ENCODE data around the gene AEBP2. TPM values are rescaled to one million over a fixed set of nuclear protein-coding genes. Genes with fewer than 3 reads are reported as not detected.

Gene AEBP2
- total and polyA plus RNA-seq, 2 of the 13 experiments (the other 11 are each of a cell fraction or from before 2014, with no cell fraction given), result 9.2 to 17.9 TPM

GRCh38 chr12:19510461-19510860, 71.2 kb downstream of the AEBP2 start:
- Histone ChIP-seq H3K36me3 (replicated peaks in 1 of 2; ENCODE audit: control insufficient read depth in 1 of 2, insufficient read depth in 2 of 2, low read length in 2 of 2) (peaks cover 8 to 49% of the 10 kb centered on the region in 2 experiments; a peak in 4 of 5 replicates), H3K9me3 (ENCODE audit: low read length) (no peaks in the 10 kb centered on the region), H3K9ac (ENCODE audit: insufficient read depth, low read depth, low read length) (no peak overlapping the region), H3K4me1 (ENCODE audit: insufficient read depth, low read length) (no peaks in the 10 kb centered on the region), H2AFZ (ENCODE audit: low read length) (no peak overlapping the region), H3K4me3 (replicated peaks in 1 of 3; ENCODE audit: insufficient read depth in 1 of 3, low read depth in 2 of 3, low read length in 3 of 3) (no peak overlapping the region), H3K4me2 (ENCODE audit: low read depth, low read length) (no peak overlapping the region), H4K20me1 (ENCODE audit: insufficient read depth, low read length) (peaks cover 2% of the 10 kb centered on the region; the same call in 1 of the 2 replicates), H3K79me2 (ENCODE audit: insufficient read depth, low read length) (peaks cover 10% of the 10 kb centered on the region), H3K27ac (ENCODE audit: extremely low read length, insufficient read depth, low read length) (no peak overlapping the region), H3K27me3 (ENCODE audit: control insufficient read depth in 1 of 2, insufficient read depth in 2 of 2, low read length in 2 of 2) (no peaks in the 10 kb centered on the region)
- in situ Hi-C loops (cut with HindIII; ENCODE audit: extremely low pct_ligation_motif_present, low pct_unique_long_range_greater_than_20kb), result no loop called here
- 91% methylated on average over 4 of the region's 4 CpGs for WGBS (ENCODE audit: low lambda C conversion rate)
- intact Hi-C loops (cut with micrococcal nuclease; ENCODE audit: unreplicated experiment), result no loop called here
- no peak for TF ChIP-seq ZFP82 (CRISPR knock-in tag; IDR thresholded peaks at IDR 0.05; ENCODE audit: borderline replicate concordance)
- TF ChIP-seq ZNF670 (CRISPR knock-in tag; IDR thresholded peaks at IDR 0.05; ENCODE audit: borderline replicate concordance), result no peak
- no peak for TF ChIP-seq ZBTB21 (CRISPR knock-in tag; IDR thresholded peaks at IDR 0.05)
- no peak for TF ChIP-seq STAT5B (CRISPR knock-in tag; IDR thresholded peaks at IDR 0.05)
- no peak for TF ChIP-seq ZNF580 (CRISPR knock-in tag; IDR thresholded peaks at IDR 0.05; ENCODE audit: borderline replicate concordance, low read depth)
- no peak for TF ChIP-seq KAT2B (IDR thresholded peaks at IDR 0.05; ENCODE audit: borderline replicate concordance, low read depth, low read length)
- TF ChIP-seq TAF15 (IDR thresholded peaks at IDR 0.05; ENCODE audit: low read depth, low read length, poor library complexity, severe bottlenecking), result no peak
- TF ChIP-seq GZF1 (CRISPR knock-in tag; IDR thresholded peaks at IDR 0.05), result no peak
- CTCF ChIA-PET (ENCODE audit: low intra/inter-chr PET ratio, low total read pairs), result no interaction called here
- FAIRE-seq (no peak), DNase-seq (ENCODE audit: low spot score) (no peak), ATAC-seq (no peak)
- no TSS peak for BruUV-seq (replicated peaks)
- POLR2A ChIA-PET, result no interaction called here

GRCh38 chr12:19515179-19515578, 75.9 kb downstream of the AEBP2 start:
- Histone ChIP-seq H3K79me2 (ENCODE audit: insufficient read depth, low read length) (no peaks in the 10 kb centered on the region), H3K4me1 (ENCODE audit: insufficient read depth, low read length) (peaks cover 4% of the 10 kb centered on the region), H3K27me3 (ENCODE audit: control insufficient read depth in 1 of 2, insufficient read depth in 2 of 2, low read length in 2 of 2) (no peaks in the 10 kb centered on the region), H2AFZ (ENCODE audit: low read length) (no peak overlapping the region), H3K27ac (ENCODE audit: extremely low read length, insufficient read depth, low read length) (no peak overlapping the region), H3K4me3 (replicated peaks in 1 of 3; ENCODE audit: insufficient read depth in 1 of 3, low read depth in 2 of 3, low read length in 3 of 3) (no peak overlapping the region), H3K4me2 (ENCODE audit: low read depth, low read length) (no peak overlapping the region), H3K36me3 (replicated peaks in 1 of 2; ENCODE audit: control insufficient read depth in 1 of 2, insufficient read depth in 2 of 2, low read length in 2 of 2) (peaks cover 8 to 56% of the 10 kb centered on the region in 2 experiments; a peak in 4 of 5 replicates), H3K9me3 (ENCODE audit: low read length) (no peaks in the 10 kb centered on the region), H3K9ac (ENCODE audit: insufficient read depth, low read depth, low read length) (no peak overlapping the region), H4K20me1 (ENCODE audit: insufficient read depth, low read length) (no peaks in the 10 kb centered on the region)
- no peak for FAIRE-seq
- 98% methylated on average over 5 of the region's 5 CpGs for WGBS (ENCODE audit: low lambda C conversion rate)
- POLR2A ChIA-PET, result no interaction called here
- intact Hi-C loops (cut with micrococcal nuclease; ENCODE audit: unreplicated experiment) (no loop called here), in situ Hi-C loops (cut with HindIII; ENCODE audit: extremely low pct_ligation_motif_present, low pct_unique_long_range_greater_than_20kb) (no loop called here)
- no TSS peak for BruUV-seq (replicated peaks)
- CTCF ChIA-PET (ENCODE audit: low intra/inter-chr PET ratio, low total read pairs), result no interaction called here
- ATAC-seq, result no peak
- no peak for DNase-seq (ENCODE audit: low spot score)
- TF ChIP-seq PTBP1 (IDR thresholded peaks at IDR 0.05; ENCODE audit: low read depth, low read length, poor library complexity, severe bottlenecking) (no peak), ZNF883 (CRISPR knock-in tag; IDR thresholded peaks at IDR 0.05; ENCODE audit: not compliant biosample characterization) (no peak), MAFK (conservative IDR thresholded peaks at IDR 0.05 in 1 of 2, IDR thresholded peaks at IDR 0.05 in 1 of 2; ENCODE audit: low read length in 2 of 2) (no peak), HDAC1 (CRISPR knock-in tag; IDR thresholded peaks at IDR 0.05) (no peak), TARDBP (CRISPR knock-in tag; IDR thresholded peaks at IDR 0.05) (no peak), IKZF5 (CRISPR knock-in tag; IDR thresholded peaks at IDR 0.05) (no peak), THRA (CRISPR knock-in tag; IDR thresholded peaks at IDR 0.05; ENCODE audit: borderline replicate concordance) (no peak), ATF3 (CRISPR knock-in tag; IDR thresholded peaks at IDR 0.05) (no peak)
